Muscle of arm (tissue), 12 donors: ENCODE measurements around the gene SPARCL1. TPM values are rescaled to one million over a fixed set of nuclear protein-coding genes. Genes with fewer than 3 reads are reported as not detected.
"Not testable (repeated sequence)": the region's sequence is repeated elsewhere in the genome, so short reads cannot be mapped to it uniquely, and the experiment has no call there.

Experiments
- DNase-seq: peaks from one replicate; pipeline ENCODE4 v3.0.0-alpha.2; 2013
- polyA plus RNA-seq, 12 donors: library from polyadenylated mRNA; unstranded; fragments of 120-200 nt; gene quantifications; one replicate each; pipeline ENCODE4 v1.2.1, GENCODE V29; 2013; ENCODE audit not compliant: insufficient read length in 12 of 12

SPARCL1 gene
- polyA plus RNA-seq, 12 donors = 216 to 375 (median 286) TPM; not detected in 1

DNA sequence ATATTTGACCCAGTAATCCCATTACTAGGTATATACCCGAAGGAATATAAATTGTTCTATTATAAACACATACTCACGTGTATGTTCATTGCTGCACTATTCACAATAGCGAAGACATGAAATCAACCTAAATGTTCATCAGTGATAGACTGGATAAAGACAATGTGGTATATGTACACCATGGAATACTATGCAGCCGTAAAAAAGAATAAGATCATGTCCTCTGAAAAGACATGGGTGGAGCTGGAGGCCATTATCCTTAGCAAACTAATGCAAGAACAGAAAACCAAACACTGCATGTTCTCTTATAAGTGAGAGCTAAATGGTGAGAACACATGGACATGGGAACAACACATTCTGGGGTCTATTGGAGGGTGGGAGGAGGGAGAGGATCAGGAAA is 70.3 kb downstream of the SPARCL1 start:
- DNase-seq = no peak

DNA sequence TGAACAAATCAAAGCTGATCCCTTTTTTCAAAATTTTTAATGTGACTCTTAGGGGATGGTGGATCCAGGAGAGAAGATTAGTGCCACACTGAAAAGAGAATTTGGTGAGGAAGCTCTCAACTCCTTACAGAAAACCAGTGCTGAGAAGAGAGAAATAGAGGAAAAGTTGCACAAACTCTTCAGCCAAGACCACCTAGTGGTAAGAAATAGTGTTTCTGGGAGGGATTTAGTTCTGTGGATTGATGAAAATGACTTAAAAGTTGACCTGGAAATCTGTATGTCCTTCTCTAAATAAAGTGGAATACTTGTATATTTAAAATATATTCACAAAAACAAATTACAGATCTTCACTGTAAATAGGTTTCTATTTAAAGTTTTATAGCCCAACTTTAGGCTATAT is 77.6 kb downstream of the SPARCL1 start:
- no peak for DNase-seq

DNA sequence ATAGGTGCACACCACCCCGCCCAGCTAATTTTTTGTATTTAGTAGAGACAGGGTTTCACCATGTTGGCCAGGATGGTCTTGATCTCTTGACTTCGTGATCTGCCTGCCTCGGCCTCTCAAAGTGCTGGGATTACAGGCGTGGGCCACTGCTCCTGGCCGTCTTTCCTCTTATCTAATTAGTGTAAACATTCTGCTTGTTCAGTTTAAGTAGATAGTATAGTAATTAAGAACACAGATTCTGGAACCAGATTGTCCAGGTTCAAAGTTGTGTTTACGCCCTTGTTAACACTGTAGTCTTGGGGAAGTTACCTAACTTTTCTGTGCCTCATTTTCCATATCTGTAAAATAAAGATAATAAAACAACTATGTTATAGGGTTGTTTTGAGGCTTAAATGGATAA is 82.8 kb downstream of the SPARCL1 start:
- DNase-seq = not testable (repeated sequence)

DNA sequence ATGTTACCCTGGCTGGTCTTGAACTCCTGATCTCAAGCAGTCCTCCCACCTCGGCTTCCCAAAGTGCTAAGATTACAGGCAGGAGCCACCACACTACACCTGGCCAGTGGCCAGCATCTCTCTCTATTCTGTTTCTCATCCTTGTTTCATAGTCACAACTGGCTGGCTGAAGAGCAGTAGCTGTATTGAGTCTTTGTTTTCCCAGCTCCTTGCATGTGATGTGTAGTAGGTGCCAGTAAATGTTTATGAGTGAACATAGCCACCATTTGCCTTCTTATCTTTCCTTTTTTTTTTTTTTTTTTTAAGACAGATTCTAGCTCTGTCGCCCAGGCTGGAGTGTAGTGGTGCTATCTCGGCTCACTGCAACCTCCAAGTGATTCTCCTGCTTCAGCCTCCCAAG is 83.2 kb downstream of the SPARCL1 start:
- DNase-seq = no peak

DNA sequence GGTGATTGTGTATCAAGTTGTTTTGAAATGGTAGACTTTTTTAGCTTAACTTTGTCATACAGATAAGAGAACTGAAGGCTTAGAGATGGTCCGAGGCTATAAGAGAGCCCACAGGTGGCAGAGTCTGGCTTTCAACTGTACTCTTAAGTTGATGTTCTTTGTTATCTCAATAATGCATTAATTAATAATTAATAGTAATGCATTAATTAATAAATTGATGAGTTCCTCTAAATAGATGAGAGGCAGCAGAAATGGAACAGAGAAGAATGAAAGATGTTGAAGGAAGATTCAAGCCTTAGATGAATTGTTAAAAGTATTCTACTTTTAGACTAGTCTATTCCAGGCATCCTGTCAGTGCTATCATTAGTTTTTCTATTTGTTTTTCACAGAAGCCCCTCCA is 84.4 kb downstream of the SPARCL1 start:
- no peak for DNase-seq

DNA sequence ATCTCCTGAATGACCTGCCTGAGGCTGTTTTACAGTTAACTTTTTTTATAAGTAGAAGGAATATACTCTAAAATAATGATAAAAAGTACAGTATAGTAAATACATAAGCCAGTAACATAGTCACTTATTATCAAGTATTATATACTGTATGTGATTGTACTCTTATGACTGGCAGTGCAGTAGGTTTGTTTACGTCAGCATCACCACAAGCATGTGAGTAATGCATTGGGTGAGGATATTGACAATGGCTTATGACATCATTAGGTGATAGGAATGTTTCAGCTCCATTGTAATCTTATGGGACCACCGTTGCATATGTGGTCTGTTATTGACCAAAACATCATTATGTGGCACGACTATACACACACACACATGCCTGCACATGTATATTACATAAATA is 86.3 kb downstream of the SPARCL1 start:
- DNase-seq = no peak

DNA sequence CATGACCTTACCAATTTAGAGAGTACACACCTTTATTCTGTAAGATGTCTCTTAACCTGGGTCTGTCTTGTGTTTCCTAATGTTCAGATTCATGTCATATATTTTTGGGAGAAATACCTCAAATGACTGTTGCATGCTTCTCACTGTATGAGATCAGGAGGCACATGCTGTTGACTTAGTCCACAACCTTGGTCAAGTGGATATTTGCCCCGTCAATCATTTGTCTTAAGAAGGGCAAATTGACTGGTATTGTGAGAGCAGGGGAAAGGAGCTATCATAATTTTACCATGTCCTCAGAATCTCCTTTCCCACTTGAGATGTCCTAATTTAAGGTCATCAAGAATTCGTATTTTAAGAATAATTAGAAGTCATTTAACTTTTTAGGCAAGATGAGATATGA is 95.8 kb downstream of the SPARCL1 start:
- DNase-seq = no peak

DNA sequence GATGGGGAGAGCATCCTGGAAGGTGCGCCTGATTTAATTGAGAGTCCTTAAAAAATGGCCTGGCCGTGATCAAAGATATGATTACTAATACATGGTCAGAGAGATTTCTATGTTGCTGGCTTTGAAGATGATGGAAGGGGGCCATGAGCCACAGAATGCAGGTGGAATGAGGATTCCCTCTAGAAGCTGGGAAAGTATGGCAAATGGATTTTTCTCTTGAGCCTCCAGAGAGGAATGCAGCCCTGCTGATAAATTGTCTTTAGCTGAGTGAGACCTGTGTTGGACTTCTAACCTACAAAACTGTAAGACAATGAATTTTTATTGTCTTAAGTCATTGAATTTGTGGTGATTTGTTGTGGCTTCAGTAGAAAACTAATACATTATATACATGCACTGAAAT is 99.1 kb downstream of the SPARCL1 start:
- DNase-seq = no peak

DNA sequence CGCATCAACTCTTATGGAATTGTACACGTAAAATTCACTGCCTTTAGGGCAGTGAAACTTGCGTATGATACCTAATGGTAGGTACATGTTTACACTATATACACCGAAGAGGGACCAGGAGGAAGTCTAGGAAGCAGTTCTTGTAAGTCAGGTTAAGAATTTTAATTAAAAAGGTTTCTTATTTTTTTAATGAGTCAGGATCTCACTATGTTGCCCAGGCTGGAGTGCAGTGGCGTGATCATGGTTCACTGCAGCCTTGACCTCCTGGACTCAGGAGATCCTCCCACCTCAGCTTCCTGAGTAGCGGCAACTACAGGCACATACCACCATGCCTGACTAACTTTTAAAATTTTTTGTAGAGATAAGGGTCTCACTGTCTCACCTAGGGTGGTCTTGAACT is 100.2 kb downstream of the SPARCL1 start:
- no peak for DNase-seq

DNA sequence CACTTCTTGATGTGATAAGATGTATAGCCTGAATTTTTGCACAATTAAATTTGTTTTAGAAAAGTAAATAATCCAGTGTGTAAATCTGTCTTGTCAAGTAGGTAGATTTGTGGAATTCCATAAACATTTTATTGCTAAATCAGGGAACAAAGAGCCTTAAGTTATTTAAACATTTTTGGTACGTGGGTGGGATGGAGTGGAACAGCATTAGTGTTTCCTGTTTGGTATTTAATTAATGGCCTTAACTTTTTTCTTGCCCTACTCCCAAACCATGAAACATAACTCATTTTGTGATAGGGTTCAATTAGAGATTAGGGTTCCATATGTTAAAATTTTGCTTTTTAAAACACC is 101.7 kb downstream of the SPARCL1 start:
- no peak for DNase-seq

DNA sequence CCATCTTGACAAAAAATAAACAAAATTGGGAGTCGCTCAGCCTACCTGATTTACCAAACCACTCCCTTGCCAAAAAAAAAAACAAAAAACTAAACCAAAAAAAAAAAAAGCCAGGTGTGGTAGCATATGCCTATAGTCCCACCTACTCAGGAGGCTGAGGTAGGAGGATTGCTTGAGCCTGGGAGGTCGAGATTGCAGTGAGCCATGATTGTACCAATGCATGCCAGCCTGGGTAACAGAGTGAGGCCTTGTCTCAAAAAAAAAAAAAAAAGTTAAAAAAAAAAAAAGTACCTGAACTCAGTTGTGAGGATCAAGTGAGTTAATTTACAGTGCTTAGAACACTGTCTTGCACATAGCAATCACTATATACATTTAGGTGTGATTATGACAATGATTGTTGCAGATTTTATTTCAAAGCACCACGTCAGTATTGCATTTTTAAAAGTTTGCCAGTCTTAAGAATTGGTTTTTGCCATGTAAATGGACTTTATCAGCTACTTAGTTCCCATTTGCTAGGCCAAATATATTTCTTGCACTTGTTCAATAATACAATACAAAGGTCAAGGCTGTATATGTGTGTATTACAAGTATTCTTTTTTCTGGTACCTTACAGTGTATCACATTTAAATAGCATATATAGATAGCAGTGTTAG is 102.2 kb downstream of the SPARCL1 start:
- no peak for DNase-seq

DNA sequence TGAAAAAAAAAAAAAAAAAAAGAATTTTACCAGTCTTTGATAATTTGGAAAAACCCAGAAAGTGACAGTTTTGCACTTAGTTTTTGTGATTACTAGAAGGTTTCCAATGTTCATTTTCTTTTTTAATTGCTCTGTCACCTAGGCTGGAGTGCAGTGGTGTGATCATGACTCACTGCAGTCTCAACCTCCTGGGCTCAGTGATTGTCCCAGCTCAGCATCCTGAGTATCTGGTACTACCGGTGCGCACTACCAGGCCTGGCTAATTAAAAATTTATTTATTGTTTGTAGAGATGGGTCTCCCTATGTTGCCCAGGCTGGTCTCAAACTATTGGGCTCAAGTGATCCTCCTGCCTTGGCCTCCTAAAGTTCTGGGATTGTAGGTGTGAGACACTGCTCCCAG is 103.5 kb downstream of the SPARCL1 start:
- no peak for DNase-seq

DNA sequence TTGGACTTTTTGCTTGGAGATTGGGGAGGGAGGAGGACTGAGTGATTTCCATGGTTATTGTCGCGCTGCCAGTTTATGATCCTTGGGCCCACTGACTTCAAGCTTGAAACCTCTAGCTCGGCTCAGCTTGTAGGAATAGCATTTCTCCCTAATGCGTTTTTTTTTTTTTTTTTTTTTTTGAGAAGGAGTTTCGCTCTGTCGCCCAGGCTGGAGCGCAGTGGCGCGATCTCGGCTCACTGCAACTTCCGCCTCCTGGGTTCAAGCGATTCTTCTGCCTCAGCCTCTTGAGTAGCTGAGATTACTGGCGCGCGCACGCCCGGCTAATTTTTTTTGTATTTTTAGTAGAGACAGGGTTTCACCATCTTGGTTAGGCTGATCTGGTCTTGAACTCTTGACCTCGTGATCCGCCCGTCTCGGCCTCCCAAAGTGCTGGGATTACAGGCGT is 105.1 kb downstream of the SPARCL1 start:
- peak; percentile 16 for DNase-seq

Other genes starting within 250 kb of the SPARCL1 start
- under 1 TPM in 9 of 12 donors, not detected in 3; 0.20 to 0.50 (median 0.36) TPM for gene HSD17B13, start 206.5 kb downstream of the SPARCL1 start, polyA plus RNA-seq
- 10 to 100 TPM in 11 of 12 donors, not detected in 1; 18.9 to 90.6 (median 24.6) TPM for gene HSD17B11, start 138.2 kb downstream of the SPARCL1 start, polyA plus RNA-seq
- 10 to 100 TPM in 11 of 12 donors, not detected in 1; 26.5 to 52.3 (median 31.7) TPM for gene NUDT9, start 106.8 kb downstream of the SPARCL1 start, polyA plus RNA-seq
- under 1 TPM in 4 of 12 donors, not detected in 8; 0.04 to 0.05 (median 0.04) TPM for gene DSPP, start 79.2 kb upstream of the SPARCL1 start, polyA plus RNA-seq
- under 1 TPM in 2 of 12 donors, not detected in 10; 0.07 to 0.13 TPM for gene DMP1, start 120.9 kb upstream of the SPARCL1 start, polyA plus RNA-seq